Measurements from ENCODE around the gene NLRP6. TPM values are rescaled to one million over a fixed set of nuclear protein-coding genes. Genes with fewer than 3 reads are reported as not detected.

NLRP6 gene
- total RNA-seq, 1 experiment from 2014 or later: not detected

DNA sequence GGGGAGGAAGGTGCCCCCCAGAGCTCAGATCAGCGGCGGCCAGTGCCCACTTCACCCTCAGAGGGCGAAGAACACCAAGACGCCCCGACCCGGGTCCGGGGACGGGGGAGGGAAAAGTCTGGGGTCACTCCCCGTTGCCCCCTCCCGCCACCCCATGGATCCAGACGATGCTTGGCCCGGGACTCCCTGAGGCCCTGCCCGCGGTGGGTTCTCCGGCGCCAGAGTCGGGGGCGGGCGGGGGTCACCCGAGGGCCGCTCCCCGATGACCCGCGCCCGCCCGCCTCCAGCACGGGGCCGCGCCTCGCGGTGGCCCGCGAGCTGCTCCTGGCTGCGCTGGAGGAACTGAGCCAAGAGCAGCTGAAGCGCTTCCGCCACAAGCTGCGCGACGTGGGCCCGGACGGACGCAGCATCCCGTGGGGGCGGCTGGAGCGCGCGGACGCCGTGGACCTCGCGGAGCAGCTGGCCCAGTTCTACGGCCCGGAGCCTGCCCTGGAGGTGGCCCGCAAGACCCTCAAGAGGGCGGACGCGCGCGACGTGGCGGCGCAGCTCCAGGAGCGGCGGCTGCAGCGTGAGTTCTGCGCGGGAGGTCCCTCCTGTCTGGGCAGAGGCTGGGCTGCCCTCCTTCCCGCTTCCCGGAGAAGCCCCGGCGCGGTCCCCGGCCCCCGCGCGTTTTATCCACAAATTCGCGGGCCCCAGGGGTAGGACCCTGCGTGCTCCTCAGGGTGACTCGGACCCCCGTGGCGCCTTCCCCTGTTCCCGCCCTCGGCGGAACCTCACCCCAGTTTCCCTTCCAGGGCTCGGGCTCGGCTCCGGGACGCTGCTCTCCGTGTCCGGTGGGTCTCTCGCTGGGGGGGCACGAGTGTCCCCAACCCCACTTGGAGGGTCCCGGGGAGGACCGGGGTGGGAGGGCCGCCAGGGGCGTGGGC is 1.1 kb downstream of the NLRP6 start:
- BruUV-seq (replicated peaks): no TSS peak
- H3K4me3 ChIP-seq (ENCODE audit: low read depth, low read length, poor library complexity, severe bottlenecking): no peak overlapping the region
- no peak overlapping the region for H3K27ac ChIP-seq (ENCODE audit: low read depth, low read length, poor library complexity, severe bottlenecking)
- CTCF ChIA-PET: no interaction called here
- H3K36me3 ChIP-seq (ENCODE audit: insufficient read depth, low read length, poor library complexity, severe bottlenecking): no peaks in the 10 kb centered on the region
- H3K4me1 ChIP-seq (ENCODE audit: insufficient read depth, low read length, poor library complexity, severe bottlenecking): no peaks in the 10 kb centered on the region
- H3K9me3 ChIP-seq (ENCODE audit: low read depth, low read length, poor library complexity, severe bottlenecking): no peaks in the 10 kb centered on the region
- TF ChIP-seq, protein P1, sequence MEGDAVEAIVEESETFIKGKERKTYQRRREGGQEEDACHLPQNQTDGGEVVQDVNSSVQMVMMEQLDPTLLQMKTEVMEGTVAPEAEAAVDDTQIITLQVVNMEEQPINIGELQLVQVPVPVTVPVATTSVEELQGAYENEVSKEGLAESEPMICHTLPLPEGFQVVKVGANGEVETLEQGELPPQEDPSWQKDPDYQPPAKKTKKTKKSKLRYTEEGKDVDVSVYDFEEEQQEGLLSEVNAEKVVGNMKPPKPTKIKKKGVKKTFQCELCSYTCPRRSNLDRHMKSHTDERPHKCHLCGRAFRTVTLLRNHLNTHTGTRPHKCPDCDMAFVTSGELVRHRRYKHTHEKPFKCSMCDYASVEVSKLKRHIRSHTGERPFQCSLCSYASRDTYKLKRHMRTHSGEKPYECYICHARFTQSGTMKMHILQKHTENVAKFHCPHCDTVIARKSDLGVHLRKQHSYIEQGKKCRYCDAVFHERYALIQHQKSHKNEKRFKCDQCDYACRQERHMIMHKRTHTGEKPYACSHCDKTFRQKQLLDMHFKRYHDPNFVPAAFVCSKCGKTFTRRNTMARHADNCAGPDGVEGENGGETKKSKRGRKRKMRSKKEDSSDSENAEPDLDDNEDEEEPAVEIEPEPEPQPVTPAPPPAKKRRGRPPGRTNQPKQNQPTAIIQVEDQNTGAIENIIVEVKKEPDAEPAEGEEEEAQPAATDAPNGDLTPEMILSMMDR (conservative IDR thresholded peaks at IDR 0.05; ENCODE audit: low read depth, low read length): no peak
- no peak for TF ChIP-seq EZH2 (IDR thresholded peaks at IDR 0.05; ENCODE audit: borderline replicate concordance, low read depth, low read length, poor library complexity, severe bottlenecking)
- DNase-seq (ENCODE audit: low spot score): no peak
- H3K27me3 ChIP-seq (replicated peaks; ENCODE audit: insufficient read depth, low read depth, low read length, poor library complexity): peaks cover 43% of the 10 kb centered on the region
- POLR2A ChIA-PET (ENCODE audit: low non-redundant PET): no interaction called here
- intact Hi-C loops (cut with micrococcal nuclease; ENCODE audit: unreplicated experiment): no loop called here

DNA sequence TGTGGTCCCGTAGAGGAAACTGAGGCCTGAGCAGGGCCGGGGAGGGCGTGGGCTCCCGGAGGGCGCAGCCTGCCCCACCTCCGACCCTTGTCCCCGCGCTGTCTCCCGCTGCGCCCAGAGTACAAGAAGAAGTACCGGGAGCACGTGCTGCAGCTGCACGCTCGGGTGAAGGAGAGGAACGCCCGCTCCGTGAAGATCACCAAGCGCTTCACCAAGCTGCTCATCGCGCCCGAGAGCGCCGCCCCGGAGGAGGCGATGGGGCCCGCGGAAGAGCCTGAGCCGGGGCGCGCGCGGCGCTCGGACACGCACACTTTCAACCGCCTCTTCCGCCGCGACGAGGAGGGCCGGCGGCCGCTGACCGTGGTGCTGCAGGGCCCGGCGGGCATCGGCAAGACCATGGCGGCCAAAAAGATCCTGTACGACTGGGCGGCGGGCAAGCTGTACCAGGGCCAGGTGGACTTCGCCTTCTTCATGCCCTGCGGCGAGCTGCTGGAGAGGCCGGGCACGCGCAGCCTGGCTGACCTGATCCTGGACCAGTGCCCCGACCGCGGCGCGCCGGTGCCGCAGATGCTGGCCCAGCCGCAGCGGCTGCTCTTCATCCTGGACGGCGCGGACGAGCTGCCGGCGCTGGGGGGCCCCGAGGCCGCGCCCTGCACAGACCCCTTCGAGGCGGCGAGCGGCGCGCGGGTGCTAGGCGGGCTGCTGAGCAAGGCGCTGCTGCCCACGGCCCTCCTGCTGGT is 1.9 kb downstream of the NLRP6 start:
- no peak overlapping the region for H3K27ac ChIP-seq (ENCODE audit: low read depth, low read length, poor library complexity, severe bottlenecking)
- no peak overlapping the region for H3K4me3 ChIP-seq (ENCODE audit: low read depth, low read length, poor library complexity, severe bottlenecking)
- DNase-seq (ENCODE audit: low spot score): no peak
- no peaks in the 10 kb centered on the region for H3K4me1 ChIP-seq (ENCODE audit: insufficient read depth, low read length, poor library complexity, severe bottlenecking)
- BruUV-seq (replicated peaks): no TSS peak
- CTCF ChIA-PET: no interaction called here
- POLR2A ChIA-PET (ENCODE audit: low non-redundant PET): no interaction called here
- H3K36me3 ChIP-seq (ENCODE audit: insufficient read depth, low read length, poor library complexity, severe bottlenecking): no peaks in the 10 kb centered on the region
- intact Hi-C loops (cut with micrococcal nuclease; ENCODE audit: unreplicated experiment): no loop called here
- H3K9me3 ChIP-seq (ENCODE audit: low read depth, low read length, poor library complexity, severe bottlenecking): no peaks in the 10 kb centered on the region
- TF ChIP-seq, protein P1 (conservative IDR thresholded peaks at IDR 0.05; ENCODE audit: low read depth, low read length): 0 out of 2 replicates have a peak, but pooled peaks have one; percentile 8
- TF ChIP-seq EZH2 (IDR thresholded peaks at IDR 0.05; ENCODE audit: borderline replicate concordance, low read depth, low read length, poor library complexity, severe bottlenecking): no peak
- peaks cover 43% of the 10 kb centered on the region for H3K27me3 ChIP-seq (replicated peaks; ENCODE audit: insufficient read depth, low read depth, low read length, poor library complexity)

DNA sequence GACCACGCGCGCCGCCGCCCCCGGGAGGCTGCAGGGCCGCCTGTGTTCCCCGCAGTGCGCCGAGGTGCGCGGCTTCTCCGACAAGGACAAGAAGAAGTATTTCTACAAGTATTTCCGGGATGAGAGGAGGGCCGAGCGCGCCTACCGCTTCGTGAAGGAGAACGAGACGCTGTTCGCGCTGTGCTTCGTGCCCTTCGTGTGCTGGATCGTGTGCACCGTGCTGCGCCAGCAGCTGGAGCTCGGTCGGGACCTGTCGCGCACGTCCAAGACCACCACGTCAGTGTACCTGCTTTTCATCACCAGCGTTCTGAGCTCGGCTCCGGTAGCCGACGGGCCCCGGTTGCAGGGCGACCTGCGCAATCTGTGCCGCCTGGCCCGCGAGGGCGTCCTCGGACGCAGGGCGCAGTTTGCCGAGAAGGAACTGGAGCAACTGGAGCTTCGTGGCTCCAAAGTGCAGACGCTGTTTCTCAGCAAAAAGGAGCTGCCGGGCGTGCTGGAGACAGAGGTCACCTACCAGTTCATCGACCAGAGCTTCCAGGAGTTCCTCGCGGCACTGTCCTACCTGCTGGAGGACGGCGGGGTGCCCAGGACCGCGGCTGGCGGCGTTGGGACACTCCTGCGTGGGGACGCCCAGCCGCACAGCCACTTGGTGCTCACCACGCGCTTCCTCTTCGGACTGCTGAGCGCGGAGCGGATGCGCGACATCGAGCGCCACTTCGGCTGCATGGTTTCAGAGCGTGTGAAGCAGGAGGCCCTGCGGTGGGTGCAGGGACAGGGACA is 2.7 kb downstream of the NLRP6 start:
- peaks cover 43% of the 10 kb centered on the region for H3K27me3 ChIP-seq (replicated peaks; ENCODE audit: insufficient read depth, low read depth, low read length, poor library complexity)
- CTCF ChIA-PET: interaction anchor here (0.6 kb wide), 1 partner anchor 197 kb away, joined by 5 read pairs; no protein-coding TSS in a partner anchor
- H3K4me3 ChIP-seq (ENCODE audit: low read depth, low read length, poor library complexity, severe bottlenecking): no peak overlapping the region
- BruUV-seq (replicated peaks): no TSS peak
- no peak for DNase-seq (ENCODE audit: low spot score)
- no peaks in the 10 kb centered on the region for H3K36me3 ChIP-seq (ENCODE audit: insufficient read depth, low read length, poor library complexity, severe bottlenecking)
- POLR2A ChIA-PET (ENCODE audit: low non-redundant PET): no interaction called here
- H3K27ac ChIP-seq (ENCODE audit: low read depth, low read length, poor library complexity, severe bottlenecking): no peak overlapping the region
- TF ChIP-seq, protein P1 (conservative IDR thresholded peaks at IDR 0.05; ENCODE audit: low read depth, low read length): no peak
- peak; percentile 82 for TF ChIP-seq EZH2 (IDR thresholded peaks at IDR 0.05; ENCODE audit: borderline replicate concordance, low read depth, low read length, poor library complexity, severe bottlenecking)
- intact Hi-C loops (cut with micrococcal nuclease; ENCODE audit: unreplicated experiment): no loop called here
- H3K4me1 ChIP-seq (ENCODE audit: insufficient read depth, low read length, poor library complexity, severe bottlenecking): no peaks in the 10 kb centered on the region
- H3K9me3 ChIP-seq (ENCODE audit: low read depth, low read length, poor library complexity, severe bottlenecking): no peaks in the 10 kb centered on the region

All from A673 (cell line).